ENCODE data around the gene AP1M1. TPM values are rescaled to one million over a fixed set of nuclear protein-coding genes. Genes with fewer than 3 reads are reported as not detected.

Gene AP1M1
- total and polyA plus RNA-seq, 3 experiments from 2014 or later: 113 to 145 (median 120) TPM

DNA sequence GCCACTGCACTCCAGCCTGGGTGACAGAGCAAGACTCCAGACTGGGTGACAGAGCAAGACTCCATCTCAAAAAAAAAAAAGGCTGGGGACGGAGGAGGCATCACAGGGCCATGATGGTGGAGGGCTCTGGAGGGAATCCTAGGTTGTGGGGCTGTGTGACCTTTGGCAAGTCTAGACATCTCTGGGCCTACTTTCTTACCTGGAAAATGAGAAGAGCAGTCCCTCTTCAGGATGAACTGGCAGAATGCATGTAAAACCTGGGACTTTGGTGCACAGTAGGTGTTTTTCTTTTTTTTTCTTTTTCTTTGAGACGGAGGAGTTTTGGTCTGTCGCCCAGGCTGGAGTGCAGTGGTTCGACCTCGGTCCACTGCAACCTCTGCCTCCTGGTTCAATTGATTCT is 38.1 kb upstream of the AP1M1 start:
- no peak overlapping the region for H3K4me3 ChIP-seq (ENCODE audit: low read length)
- DNase-seq: no peak
- H3K4me3 Mint-ChIP-seq: no peak overlapping the region
- H3K36me3 ChIP-seq (ENCODE audit: insufficient read depth, low read length): peaks cover 15% of the 10 kb centered on the region
- H3K4me1 Mint-ChIP-seq: peaks cover 3 to 8% (median 3%) of the 10 kb centered on the region in 3 donors
- peaks cover 14 to 35% (median 14%) of the 10 kb centered on the region in 3 donors for H3K36me3 Mint-ChIP-seq
- no peaks in the 10 kb centered on the region for H3K27me3 Mint-ChIP-seq
- H3K27ac Mint-ChIP-seq: no peak overlapping the region
- no peaks in the 10 kb centered on the region for H3K9me3 ChIP-seq (ENCODE audit: low read length)
- no peaks in the 10 kb centered on the region for H3K9me3 Mint-ChIP-seq
- ChIA-PET CTCF (no interaction called here), POLR2A (no interaction called here)
- H3K4me1 ChIP-seq (ENCODE audit: insufficient read depth, low read length): no peaks in the 10 kb centered on the region
- H3K27me3 ChIP-seq (ENCODE audit: insufficient read depth, low read length, poor library complexity, severe bottlenecking): no peaks in the 10 kb centered on the region
- H3K27ac ChIP-seq (ENCODE audit: low read depth, low read length): no peak overlapping the region

DNA sequence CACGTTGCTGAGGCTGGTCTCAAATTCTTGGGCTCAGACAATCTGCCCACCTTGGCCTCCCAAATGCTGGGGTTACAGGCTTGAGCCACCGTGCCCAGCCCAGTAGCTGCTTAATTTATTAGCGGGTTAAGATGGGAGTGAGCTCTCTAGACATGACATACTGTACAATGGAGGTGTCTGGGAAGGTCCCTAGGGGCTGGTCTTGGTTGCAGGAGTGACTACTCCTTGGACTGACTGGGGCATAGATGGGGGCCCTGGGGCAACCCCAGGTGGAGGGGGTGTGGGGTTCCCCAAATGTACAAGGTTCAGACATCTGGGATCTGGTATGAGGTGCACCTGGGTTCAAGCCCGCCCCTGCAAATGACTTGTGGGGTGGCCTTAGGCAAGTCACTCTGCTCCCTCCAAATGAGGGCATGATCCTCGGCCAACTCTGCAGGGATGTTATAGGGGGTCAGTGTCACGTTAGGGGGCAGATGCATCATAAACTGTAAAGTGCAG is 37.2 kb upstream of the AP1M1 start:
- Mint-ChIP-seq H3K36me3 (peaks cover 6 to 27% (median 7%) of the 10 kb centered on the region in 3 donors), H3K9me3 (no peaks in the 10 kb centered on the region), H3K4me3 (peak overlapping the region in 1 of 7 donors; percentile 18), H3K27ac (no peak overlapping the region), H3K27me3 (no peaks in the 10 kb centered on the region), H3K4me1 (peaks cover 0 to 3% (median 3%) of the 10 kb centered on the region in 3 donors)
- Histone ChIP-seq H3K4me3 (ENCODE audit: low read length) (no peak overlapping the region), H3K27ac (ENCODE audit: low read depth, low read length) (no peak overlapping the region), H3K36me3 (ENCODE audit: insufficient read depth, low read length) (peaks cover 6% of the 10 kb centered on the region), H3K27me3 (ENCODE audit: insufficient read depth, low read length, poor library complexity, severe bottlenecking) (no peaks in the 10 kb centered on the region), H3K9me3 (ENCODE audit: low read length) (no peaks in the 10 kb centered on the region), H3K4me1 (ENCODE audit: insufficient read depth, low read length) (no peaks in the 10 kb centered on the region)
- CTCF ChIA-PET: no interaction called here
- POLR2A ChIA-PET: no interaction called here
- DNase-seq: no peak

DNA sequence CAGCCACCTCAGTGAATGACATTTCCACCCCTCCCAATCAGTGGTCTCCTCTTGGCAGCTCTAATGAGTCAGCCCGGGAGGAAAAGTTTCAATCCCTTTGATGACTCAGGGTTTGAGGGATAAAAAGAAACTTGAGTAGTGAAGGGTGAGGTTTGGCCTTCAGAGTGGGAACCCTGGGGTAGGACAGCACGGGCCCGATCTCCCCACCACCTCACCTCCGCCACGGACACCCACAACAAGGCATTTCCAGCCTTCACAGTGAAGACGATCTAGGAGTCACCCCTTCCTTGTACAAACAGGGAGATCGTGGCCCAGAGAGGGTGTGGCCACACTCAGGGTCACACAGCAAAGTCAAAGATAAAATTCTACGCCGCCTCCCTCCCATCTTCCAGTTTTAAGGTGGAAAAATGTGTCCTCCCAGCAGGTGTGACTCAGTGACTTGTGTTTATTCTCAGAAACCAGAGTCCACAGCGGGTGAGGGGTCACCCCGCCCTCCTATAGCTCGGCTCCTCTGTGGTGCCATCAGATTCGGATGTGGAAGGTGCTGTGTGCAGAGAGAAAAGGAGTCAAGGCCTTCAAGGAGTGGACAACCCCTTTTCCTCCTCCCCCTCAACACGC is 36.7 kb upstream of the AP1M1 start:
- Histone ChIP-seq H3K4me1 (ENCODE audit: insufficient read depth, low read length) (no peaks in the 10 kb centered on the region), H3K9me3 (ENCODE audit: low read length) (no peaks in the 10 kb centered on the region), H3K27ac (ENCODE audit: low read depth, low read length) (no peak overlapping the region), H3K36me3 (ENCODE audit: insufficient read depth, low read length) (peaks cover 4% of the 10 kb centered on the region), H3K27me3 (ENCODE audit: insufficient read depth, low read length, poor library complexity, severe bottlenecking) (no peaks in the 10 kb centered on the region), H3K4me3 (ENCODE audit: low read length) (no peak overlapping the region)
- Mint-ChIP-seq H3K4me1 (peaks cover 0 to 3% (median 3%) of the 10 kb centered on the region in 3 donors), H3K36me3 (peaks cover 6 to 22% (median 7%) of the 10 kb centered on the region in 3 donors), H3K9me3 (no peaks in the 10 kb centered on the region), H3K4me3 (no peak overlapping the region), H3K27me3 (no peaks in the 10 kb centered on the region), H3K27ac (peak overlapping the region in 2 of 8 donors; percentile 52 to 76)
- DNase-seq: no peak
- POLR2A ChIA-PET: no interaction called here
- CTCF ChIA-PET: no interaction called here

DNA sequence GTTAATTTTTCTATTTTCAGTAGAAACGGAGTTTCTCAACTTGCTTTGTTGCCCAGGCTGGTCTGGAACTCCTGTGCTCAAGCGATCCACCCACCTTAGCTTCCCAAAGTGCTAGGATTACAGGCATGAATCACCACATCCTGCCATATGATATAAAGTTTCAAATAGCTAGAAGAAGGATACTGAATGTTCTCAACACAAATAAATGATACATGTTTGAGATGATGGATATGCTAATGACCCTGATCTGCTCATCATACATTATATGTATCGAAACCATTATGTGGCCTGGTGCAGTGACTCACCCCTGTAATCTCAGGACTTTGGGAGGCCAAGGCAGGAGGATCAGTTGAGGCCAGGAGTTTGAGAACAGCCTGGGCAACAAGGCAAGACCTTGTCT is 35.9 kb upstream of the AP1M1 start:
- Histone ChIP-seq H3K4me1 (ENCODE audit: insufficient read depth, low read length) (no peaks in the 10 kb centered on the region), H3K27me3 (ENCODE audit: insufficient read depth, low read length, poor library complexity, severe bottlenecking) (no peaks in the 10 kb centered on the region), H3K4me3 (ENCODE audit: low read length) (no peak overlapping the region), H3K36me3 (ENCODE audit: insufficient read depth, low read length) (peaks cover 3% of the 10 kb centered on the region), H3K27ac (ENCODE audit: low read depth, low read length) (no peak overlapping the region), H3K9me3 (ENCODE audit: low read length) (no peaks in the 10 kb centered on the region)
- Mint-ChIP-seq H3K36me3 (peaks cover 2 to 14% (median 3%) of the 10 kb centered on the region in 3 donors), H3K4me1 (peaks cover 0 to 3% (median 3%) of the 10 kb centered on the region in 3 donors), H3K27ac (no peak overlapping the region), H3K27me3 (no peaks in the 10 kb centered on the region), H3K9me3 (no peaks in the 10 kb centered on the region), H3K4me3 (no peak overlapping the region)
- ChIA-PET POLR2A (interaction anchor here (0.6 kb wide), 1 partner anchor 9 kb away, joined by 3 read pairs; no protein-coding TSS in a partner anchor), CTCF (no interaction called here)
- DNase-seq: no peak

GRCh38 chr19:16164222-16164890 is 33.4 kb upstream of the AP1M1 start:
- Histone ChIP-seq H3K36me3 (ENCODE audit: insufficient read depth, low read length) (no peaks in the 10 kb centered on the region), H3K4me3 (ENCODE audit: low read length) (no peak overlapping the region), H3K27ac (ENCODE audit: low read depth, low read length) (no peak overlapping the region), H3K4me1 (ENCODE audit: insufficient read depth, low read length) (no peaks in the 10 kb centered on the region), H3K9me3 (ENCODE audit: low read length) (no peaks in the 10 kb centered on the region), H3K27me3 (ENCODE audit: insufficient read depth, low read length, poor library complexity, severe bottlenecking) (no peaks in the 10 kb centered on the region)
- no peak for DNase-seq
- POLR2A ChIA-PET: no interaction called here
- CTCF ChIA-PET: no interaction called here
- Mint-ChIP-seq H3K27ac (no peak overlapping the region), H3K4me3 (no peak overlapping the region), H3K9me3 (no peaks in the 10 kb centered on the region), H3K27me3 (no peaks in the 10 kb centered on the region), H3K36me3 (no peaks in the 10 kb centered on the region), H3K4me1 (peaks cover 7 to 9% (median 8%) of the 10 kb centered on the region in 3 donors)

DNA sequence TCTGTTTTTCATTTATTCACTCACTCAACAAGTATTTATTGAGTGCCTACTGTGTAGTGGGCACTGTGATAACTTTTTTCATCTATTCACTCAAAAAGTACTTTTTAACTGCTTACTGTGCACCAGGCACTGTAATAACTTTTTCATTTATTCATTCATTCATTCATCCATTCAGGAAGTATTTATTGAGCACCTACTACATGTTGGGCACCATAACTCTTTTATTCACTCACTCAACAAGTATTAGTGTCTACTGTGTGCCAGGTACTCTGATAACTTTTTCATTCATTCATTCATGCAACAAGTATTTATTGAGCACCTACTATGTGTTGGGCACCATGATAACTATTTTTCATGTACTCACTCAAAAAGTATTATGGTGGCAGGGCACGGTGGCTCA is 31.3 kb upstream of the AP1M1 start:
- Histone ChIP-seq H3K27me3 (ENCODE audit: insufficient read depth, low read length, poor library complexity, severe bottlenecking) (no peaks in the 10 kb centered on the region), H3K27ac (ENCODE audit: low read depth, low read length) (no peak overlapping the region), H3K4me3 (ENCODE audit: low read length) (no peak overlapping the region), H3K9me3 (ENCODE audit: low read length) (no peaks in the 10 kb centered on the region), H3K36me3 (ENCODE audit: insufficient read depth, low read length) (no peaks in the 10 kb centered on the region), H3K4me1 (ENCODE audit: insufficient read depth, low read length) (no peaks in the 10 kb centered on the region)
- ChIA-PET POLR2A (no interaction called here), CTCF (no interaction called here)
- Mint-ChIP-seq H3K4me1 (peaks cover 4 to 8% (median 6%) of the 10 kb centered on the region in 3 donors), H3K27me3 (no peaks in the 10 kb centered on the region), H3K27ac (no peak overlapping the region), H3K36me3 (no peaks in the 10 kb centered on the region), H3K9me3 (no peaks in the 10 kb centered on the region), H3K4me3 (no peak overlapping the region)
- DNase-seq: no peak

DNA sequence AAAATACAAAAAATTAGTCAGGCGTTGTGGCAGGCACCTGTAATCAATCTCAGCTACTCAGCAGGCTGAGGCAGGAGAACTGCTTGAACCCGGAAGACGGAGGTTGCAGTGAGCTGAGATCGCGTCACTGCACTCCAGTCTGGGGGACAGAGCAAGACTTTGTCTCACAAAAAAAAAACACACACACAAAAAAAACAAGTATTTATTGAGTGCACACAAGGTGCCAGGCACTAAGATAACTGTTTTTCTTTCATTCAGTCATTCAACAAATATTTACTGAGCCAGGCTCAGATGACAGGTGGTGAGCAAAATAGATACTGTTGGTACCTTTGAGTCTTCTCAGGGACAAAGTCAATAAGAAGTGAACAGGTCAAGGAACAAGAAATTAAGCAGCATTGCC is 30.7 kb upstream of the AP1M1 start:
- no peaks in the 10 kb centered on the region for H3K36me3 ChIP-seq (ENCODE audit: insufficient read depth, low read length)
- no peaks in the 10 kb centered on the region for H3K9me3 ChIP-seq (ENCODE audit: low read length)
- H3K27me3 ChIP-seq (ENCODE audit: insufficient read depth, low read length, poor library complexity, severe bottlenecking): no peaks in the 10 kb centered on the region
- Mint-ChIP-seq H3K27me3 (no peaks in the 10 kb centered on the region), H3K4me3 (no peak overlapping the region), H3K4me1 (peaks cover 4 to 8% (median 6%) of the 10 kb centered on the region in 3 donors), H3K36me3 (no peaks in the 10 kb centered on the region), H3K27ac (peak overlapping the region in 1 of 8 donors; percentile 42), H3K9me3 (no peaks in the 10 kb centered on the region)
- no peaks in the 10 kb centered on the region for H3K4me1 ChIP-seq (ENCODE audit: insufficient read depth, low read length)
- POLR2A ChIA-PET: no interaction called here
- no peak for DNase-seq
- CTCF ChIA-PET: no interaction called here
- no peak overlapping the region for H3K4me3 ChIP-seq (ENCODE audit: low read length)
- H3K27ac ChIP-seq (ENCODE audit: low read depth, low read length): no peak overlapping the region

DNA sequence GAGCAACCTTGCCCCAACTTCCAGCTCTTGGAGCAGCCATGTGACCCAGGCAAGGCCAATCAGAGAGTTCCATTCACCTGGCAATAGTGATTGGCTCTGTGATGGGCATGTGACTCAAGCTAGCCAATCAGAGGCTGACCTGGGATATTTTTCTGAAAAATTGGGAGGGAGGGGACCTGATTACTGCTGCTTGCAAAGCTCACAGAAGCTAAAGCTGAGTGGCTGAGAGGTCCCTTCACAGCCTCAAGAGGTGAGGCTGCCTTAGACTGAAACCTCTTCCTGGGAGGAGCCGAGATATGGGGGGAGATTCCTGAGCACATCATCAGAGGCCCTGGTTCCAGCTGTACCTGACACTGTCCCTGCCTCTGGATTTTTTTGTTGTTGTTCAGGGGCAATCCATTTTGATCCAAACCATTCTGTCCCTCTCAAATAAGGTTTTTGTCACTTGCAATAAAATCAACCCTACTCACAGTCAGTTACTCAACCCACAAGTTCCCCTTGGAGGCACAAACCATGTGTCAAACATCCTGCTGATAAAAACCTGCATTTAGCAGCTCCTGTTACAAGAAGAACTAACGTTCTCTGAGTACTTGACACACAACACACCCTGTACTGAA is 29.1 kb upstream of the AP1M1 start:
- Histone ChIP-seq H3K4me1 (ENCODE audit: insufficient read depth, low read length) (no peaks in the 10 kb centered on the region), H3K27ac (ENCODE audit: low read depth, low read length) (no peak overlapping the region), H3K27me3 (ENCODE audit: insufficient read depth, low read length, poor library complexity, severe bottlenecking) (no peaks in the 10 kb centered on the region), H3K4me3 (ENCODE audit: low read length) (no peak overlapping the region), H3K36me3 (ENCODE audit: insufficient read depth, low read length) (no peaks in the 10 kb centered on the region), H3K9me3 (ENCODE audit: low read length) (no peaks in the 10 kb centered on the region)
- ChIA-PET CTCF (interaction anchor here (1.2 kb wide), 1 partner anchor 13 kb away, joined by 4 read pairs; no protein-coding TSS in a partner anchor), POLR2A (interaction anchor here (0.7 kb wide), 1 partner anchor 17 kb away, joined by 3 read pairs; no protein-coding TSS in a partner anchor)
- peaks cover 0 to 2% of the 10 kb centered on the region in 2 donors for H3K27me3 Mint-ChIP-seq
- no peaks in the 10 kb centered on the region for H3K9me3 Mint-ChIP-seq
- no peak for DNase-seq
- no peak overlapping the region for H3K4me3 Mint-ChIP-seq
- H3K4me1 Mint-ChIP-seq: peaks cover 4 to 8% (median 6%) of the 10 kb centered on the region in 3 donors
- no peaks in the 10 kb centered on the region for H3K36me3 Mint-ChIP-seq
- H3K27ac Mint-ChIP-seq: peak overlapping the region in 7 of 8 donors; percentile 23 to 77 (median 68)
